Lung (tissue), 12 donors: ENCODE results near the gene PXDN. TPM values are rescaled to one million over a fixed set of nuclear protein-coding genes. Genes with fewer than 3 reads are reported as not detected.
"Not testable (repeated sequence)": the region's sequence is repeated elsewhere in the genome, so short reads cannot be mapped to it uniquely, and the experiment has no call there.

ENCODE experiments used
- ATAC-seq: fragments of 200-7000 bp; cut with Tn5 transposase; one replicate; pipeline ENCODE4 v1.9.1; 2020; ENCODE audit warnings: moderate number of reproducible peaks; ENCODE audit not compliant: insufficient read depth, low FRiP score
- DNase-seq, 3 donors: peaks; one replicate each; pipeline ENCODE4 v3.0.0-alpha.2; 2013 to 2017
- H3K27ac ChIP-seq, 2 donors: one replicate each; pipeline ENCODE4 v1.5.1; 2013; ENCODE audit warnings: mild to moderate bottlenecking in 2 of 2, moderate library complexity in 2 of 2, control low read depth in 1 of 2, inconsistent platforms in 1 of 2, low read depth in 1 of 2, low read length in 1 of 2
- H3K27me3 ChIP-seq, 3 donors: one replicate each; pipeline ENCODE4 v1.5.1; 2013; ENCODE audit warnings: low read length in 2 of 3; ENCODE audit not compliant: control insufficient read depth in 3 of 3, insufficient read depth in 3 of 3
- H3K36me3 ChIP-seq, 4 donors: one replicate each; pipeline ENCODE4 v1.5.1; 2013; ENCODE audit warnings: low read length in 4 of 4, mild to moderate bottlenecking in 1 of 4, moderate library complexity in 1 of 4; ENCODE audit not compliant: control insufficient read depth in 4 of 4, insufficient read depth in 4 of 4
- H3K4me1 ChIP-seq, 5 donors: one replicate each; pipeline ENCODE4 v1.5.1; 2013; ENCODE audit warnings: low read length in 5 of 5, mild to moderate bottlenecking in 2 of 5, moderate library complexity in 1 of 5; ENCODE audit not compliant: control insufficient read depth in 5 of 5, insufficient read depth in 5 of 5
- H3K4me3 ChIP-seq: one replicate; pipeline ENCODE4 v1.5.1; 2013; ENCODE audit warnings: mild to moderate bottlenecking, control low read depth, moderate library complexity
- H3K9ac ChIP-seq, 2 donors: one replicate each; pipeline ENCODE4 v1.5.1; 2013; ENCODE audit warnings: low read length in 2 of 2, control low read depth in 1 of 2; ENCODE audit not compliant: insufficient read depth in 1 of 2
- H3K9me3 ChIP-seq, 4 donors: one replicate each; pipeline ENCODE4 v1.5.1; 2013; ENCODE audit warnings: low read length in 3 of 4, mild to moderate bottlenecking in 1 of 4, moderate library complexity in 1 of 4; ENCODE audit not compliant: control insufficient read depth in 4 of 4, insufficient read depth in 3 of 4
- WGBS, 2 donors: extraction: QIAGEN DNeasy Blood & Tissue Kit; methylation state at CpG; one replicate each; pipeline ENCODE4 v1.1.7; 2013; 5-methylcytosine and 5-hydroxymethylcytosine counted together
- polyA plus RNA-seq, 2 donors: library from polyadenylated mRNA; stranded (reverse); fragments of 200-250 nt; gene quantifications; one replicate each; pipeline ENCODE4 v1.2.1, GENCODE V29; 2013
- total RNA-seq, 2 donors: library from RNA; depleted of rRNA in 1 of 2; stranded (reverse); fragments of >200 nt in 1 of 2; gene quantifications; one replicate each; pipeline ENCODE4 v1.2.1, GENCODE V29; 2014 to 2021
- TF ChIP-seq, protein P1 (sequence below): IDR thresholded peaks from 2 replicates; pipeline ENCODE4 v1.5.1; 2012; ENCODE audit warnings: mild to moderate bottlenecking; ENCODE audit errors: control extremely low read depth, extremely low read depth
- donor health status: control.
- donor health status: control.
- donor health status: Bipolar disorder and iron deficiency.
- donor health status: healthy.
- donor health status: DM: yes; HTN: yes; CAD: no.

Gene PXDN
- total and polyA plus RNA-seq, 4 donors: 10.6 to 198 (median 45.1) TPM

DNA sequence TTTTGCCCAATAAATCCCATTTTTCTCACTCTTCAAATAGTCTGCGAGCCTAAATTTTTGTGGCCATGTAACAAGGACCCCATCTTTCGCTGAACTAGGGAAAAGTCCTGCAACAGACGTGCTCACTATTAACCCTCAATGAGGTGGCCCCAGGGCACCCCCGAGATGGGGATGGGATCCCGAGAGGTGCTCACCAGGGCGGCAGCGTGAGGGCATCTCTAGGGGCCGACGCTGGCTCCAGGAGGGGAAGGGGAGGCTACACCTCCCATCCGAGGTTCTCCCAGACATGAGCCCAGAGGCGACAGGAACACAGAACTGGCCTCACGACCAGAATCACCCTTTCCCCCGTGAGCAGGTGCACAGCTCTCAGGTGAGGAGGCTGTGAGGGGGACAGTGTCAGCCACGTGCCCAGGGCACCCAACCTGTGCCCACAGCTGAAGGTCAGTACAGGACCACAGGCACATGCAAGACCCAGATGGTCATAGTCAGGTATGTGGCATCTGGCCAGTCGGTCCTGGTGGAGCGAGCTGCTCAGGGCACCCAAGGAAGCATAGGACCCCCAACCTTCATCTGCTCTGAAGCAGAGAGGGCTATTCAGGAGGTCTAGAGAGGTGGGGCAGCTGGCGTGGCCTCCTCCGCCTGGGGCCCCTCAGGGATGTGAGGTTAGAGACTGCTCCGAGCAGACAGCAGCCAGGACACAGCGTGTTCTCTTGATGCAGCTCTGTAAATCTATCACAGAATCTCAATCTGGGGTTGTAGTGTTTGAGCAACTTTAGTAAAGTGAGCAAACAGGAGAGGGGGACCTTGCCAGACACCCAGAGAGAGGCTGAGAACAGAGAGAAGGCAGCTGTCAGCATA lies 62.8 kb downstream of the PXDN start:
- Histone ChIP-seq H3K27ac (no peak overlapping the region), H3K4me3 (no peak overlapping the region), H3K9me3 (no peaks in the 10 kb centered on the region), H3K36me3 (peaks cover 0 to 56% (median 40%) of the 10 kb centered on the region in 4 donors), H3K4me1 (peaks cover 0 to 15% (median 12%) of the 10 kb centered on the region in 5 donors), H3K9ac (no peak overlapping the region), H3K27me3 (no peaks in the 10 kb centered on the region)
- 83 to 85% methylated on average over 20 of the region's 20 CpGs for WGBS, 2 donors
- ATAC-seq: no peak
- TF ChIP-seq, protein P1, sequence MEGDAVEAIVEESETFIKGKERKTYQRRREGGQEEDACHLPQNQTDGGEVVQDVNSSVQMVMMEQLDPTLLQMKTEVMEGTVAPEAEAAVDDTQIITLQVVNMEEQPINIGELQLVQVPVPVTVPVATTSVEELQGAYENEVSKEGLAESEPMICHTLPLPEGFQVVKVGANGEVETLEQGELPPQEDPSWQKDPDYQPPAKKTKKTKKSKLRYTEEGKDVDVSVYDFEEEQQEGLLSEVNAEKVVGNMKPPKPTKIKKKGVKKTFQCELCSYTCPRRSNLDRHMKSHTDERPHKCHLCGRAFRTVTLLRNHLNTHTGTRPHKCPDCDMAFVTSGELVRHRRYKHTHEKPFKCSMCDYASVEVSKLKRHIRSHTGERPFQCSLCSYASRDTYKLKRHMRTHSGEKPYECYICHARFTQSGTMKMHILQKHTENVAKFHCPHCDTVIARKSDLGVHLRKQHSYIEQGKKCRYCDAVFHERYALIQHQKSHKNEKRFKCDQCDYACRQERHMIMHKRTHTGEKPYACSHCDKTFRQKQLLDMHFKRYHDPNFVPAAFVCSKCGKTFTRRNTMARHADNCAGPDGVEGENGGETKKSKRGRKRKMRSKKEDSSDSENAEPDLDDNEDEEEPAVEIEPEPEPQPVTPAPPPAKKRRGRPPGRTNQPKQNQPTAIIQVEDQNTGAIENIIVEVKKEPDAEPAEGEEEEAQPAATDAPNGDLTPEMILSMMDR: no peak
- DNase-seq: peak; percentile 80 to 93 (median 87)

DNA sequence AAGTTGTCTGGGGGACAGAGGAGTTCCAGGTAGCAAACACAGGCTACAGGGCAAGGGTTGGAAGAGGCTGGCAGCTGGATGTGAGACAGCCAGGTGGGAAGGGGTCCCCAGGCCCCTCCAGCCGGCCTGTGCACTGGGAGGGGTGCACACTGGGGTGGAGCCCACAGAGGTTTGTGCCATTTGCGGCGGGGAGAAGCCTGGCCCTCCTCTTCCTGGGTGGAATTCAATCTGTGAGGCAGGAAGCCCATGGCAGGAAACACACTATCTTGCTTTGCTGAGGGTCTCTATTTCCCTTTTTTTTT lies 63.3 kb downstream of the PXDN start:
- Histone ChIP-seq H3K4me1 (peaks cover 0 to 15% (median 12%) of the 10 kb centered on the region in 5 donors), H3K9me3 (no peaks in the 10 kb centered on the region), H3K36me3 (peaks cover 0 to 58% (median 40%) of the 10 kb centered on the region in 4 donors), H3K27ac (peak overlapping the region in 1 of 2 donors; percentile 10), H3K9ac (no peak overlapping the region), H3K27me3 (no peaks in the 10 kb centered on the region), H3K4me3 (no peak overlapping the region)
- ATAC-seq (no peak), DNase-seq (peak in 1 of 3 donors; percentile 6)
- TF ChIP-seq, protein P1: no peak
- WGBS, 2 donors: 25 to 46% methylated on average over 3 of the region's 3 CpGs

DNA sequence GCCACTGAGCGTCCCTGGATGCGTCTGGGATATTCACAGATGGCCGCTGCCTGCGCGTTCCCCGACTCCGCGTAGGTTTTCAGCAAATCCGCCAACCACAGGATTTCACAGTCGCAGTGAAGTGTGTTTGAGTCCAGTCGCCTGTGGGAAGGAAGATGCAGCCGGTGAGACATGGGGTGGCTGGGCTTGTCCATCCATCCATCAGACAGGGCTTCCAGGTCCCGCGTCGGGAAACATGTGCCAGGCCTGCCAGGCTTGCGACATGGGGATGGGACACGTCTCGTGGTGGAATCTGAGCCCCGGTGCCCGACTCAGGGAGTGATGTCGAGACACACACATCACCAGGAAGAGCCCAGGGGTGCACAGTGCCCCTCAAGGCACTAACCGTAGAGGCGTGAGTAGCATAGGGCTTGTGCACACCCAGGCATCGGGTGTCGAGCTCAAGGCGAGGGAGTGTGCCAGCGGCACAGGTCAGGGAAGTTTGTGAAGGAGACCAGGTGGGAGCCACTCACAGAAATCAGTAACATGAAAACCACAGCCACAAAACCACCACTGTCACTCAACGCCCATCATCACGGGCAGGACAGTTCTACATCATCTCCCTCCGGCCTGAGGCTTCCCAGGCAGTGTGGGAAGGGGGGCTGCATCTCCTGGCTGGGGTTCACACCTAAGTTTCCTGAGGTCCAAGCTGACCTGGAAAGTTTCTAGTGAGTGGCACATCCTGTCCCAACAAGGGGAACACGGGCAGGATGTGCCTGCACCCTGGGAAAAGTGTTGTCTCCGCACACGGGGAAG lies 63.9 kb downstream of the PXDN start:
- H3K27me3 ChIP-seq: no peaks in the 10 kb centered on the region
- peaks cover 0 to 15% (median 12%) of the 10 kb centered on the region in 5 donors for H3K4me1 ChIP-seq
- peaks cover 0 to 53% (median 40%) of the 10 kb centered on the region in 4 donors for H3K36me3 ChIP-seq
- ATAC-seq (no peak), DNase-seq (peak in 1 of 3 donors; percentile 10)
- H3K9me3 ChIP-seq: no peaks in the 10 kb centered on the region
- WGBS, 2 donors: 91 to 92% methylated on average over 33 of the region's 33 CpGs
- no peak overlapping the region for H3K4me3 ChIP-seq
- peak overlapping the region in 1 of 2 donors; percentile 10 for H3K27ac ChIP-seq
- H3K9ac ChIP-seq: no peak overlapping the region
- TF ChIP-seq, protein P1: no peak

DNA sequence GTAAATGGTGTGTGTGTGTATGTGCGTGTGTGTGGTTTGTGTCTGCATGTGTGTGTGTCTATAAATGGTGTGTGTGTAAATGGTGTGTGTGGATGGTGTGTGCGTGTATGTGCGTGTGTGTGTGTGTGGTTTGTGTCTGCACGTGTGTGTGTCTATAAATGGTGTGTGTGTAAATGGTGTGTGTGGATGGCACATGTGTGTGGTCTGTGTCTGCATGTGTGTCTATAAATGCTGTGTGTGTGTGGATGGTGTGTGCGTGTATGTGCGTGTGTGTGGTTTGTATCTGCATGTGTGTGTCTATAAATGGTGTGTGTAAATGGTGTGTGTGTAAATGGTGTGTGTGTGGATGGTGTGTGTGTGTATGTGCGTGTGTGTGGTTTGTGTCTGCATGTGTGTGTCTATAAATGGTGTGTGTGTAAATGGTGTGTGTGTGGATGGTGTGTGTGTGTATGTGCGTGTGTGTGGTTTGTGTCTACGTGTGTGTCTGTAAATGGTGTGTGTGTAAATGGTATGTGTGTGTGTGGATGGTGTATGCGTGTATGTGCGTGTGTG lies 64.8 kb downstream of the PXDN start:
- H3K27me3 ChIP-seq, H3K4me3 ChIP-seq, H3K9ac ChIP-seq, H3K9me3 ChIP-seq, H3K27ac ChIP-seq, DNase-seq, ATAC-seq: not testable (repeated sequence)
- Histone ChIP-seq H3K4me1 (peaks cover 0 to 15% (median 10%) of the 10 kb centered on the region in 5 donors), H3K36me3 (peaks cover 0 to 55% (median 44%) of the 10 kb centered on the region in 4 donors)
- 87 to 88% methylated on average over 11 of the region's 11 CpGs for WGBS, 2 donors

DNA sequence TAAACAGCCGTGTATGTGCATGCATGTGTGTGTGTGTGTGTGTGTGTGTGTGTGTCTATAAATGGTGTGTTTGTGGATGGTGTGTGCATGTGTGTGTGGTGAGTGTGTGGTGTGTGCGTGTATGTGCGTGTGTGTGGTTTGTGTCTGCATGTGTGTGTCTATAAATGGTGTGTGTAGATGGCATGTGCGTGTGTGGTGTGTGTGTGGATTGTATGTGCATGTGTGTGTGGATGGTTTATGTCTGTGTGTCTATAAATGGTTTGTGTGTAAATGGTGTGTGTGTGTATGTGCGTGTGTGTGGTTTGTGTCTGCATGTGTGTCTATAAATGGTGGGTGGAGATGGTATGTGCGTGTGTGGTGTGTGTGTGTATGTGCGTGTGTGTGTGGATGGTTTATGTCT lies 65.2 kb downstream of the PXDN start:
- H3K27ac ChIP-seq, H3K27me3 ChIP-seq, H3K9me3 ChIP-seq, H3K9ac ChIP-seq, H3K4me3 ChIP-seq, DNase-seq, ATAC-seq: not testable (repeated sequence)
- WGBS, 2 donors: 91 to 94% methylated on average over 7 of the region's 7 CpGs
- H3K4me1 ChIP-seq: peaks cover 0 to 15% (median 10%) of the 10 kb centered on the region in 5 donors
- peaks cover 0 to 56% (median 44%) of the 10 kb centered on the region in 4 donors for H3K36me3 ChIP-seq
